ENCODE data around the gene PTGER1. TPM values are rescaled to one million over a fixed set of nuclear protein-coding genes. Genes with fewer than 3 reads are reported as not detected.

Gene PTGER1
- total and polyA plus RNA-seq, 2 donors (not counting 3 experiments of a cell fraction or from before 2014, with no cell fraction given) = 0.21 to 0.40 TPM

DNA sequence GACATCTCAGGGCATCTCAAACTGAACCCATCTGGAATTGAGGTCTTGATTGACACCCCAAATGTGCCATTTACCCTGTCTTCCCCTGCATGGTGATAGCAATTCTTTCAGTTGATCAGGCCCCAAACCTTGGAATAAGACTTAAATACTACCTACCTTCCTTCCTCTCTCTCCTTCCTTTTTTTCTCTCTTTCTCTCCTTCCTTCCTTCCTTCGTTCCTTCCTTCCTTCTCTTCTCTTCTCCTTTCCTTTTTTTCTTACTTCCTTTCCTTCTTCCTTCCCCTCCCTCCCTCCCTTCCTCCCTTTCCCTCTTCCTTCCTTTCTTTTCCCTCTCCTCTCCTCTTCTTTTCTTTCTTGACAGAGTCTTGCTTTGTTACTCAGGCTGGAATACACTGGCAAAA lies 28.1 kb upstream of the PTGER1 start:
- H3K4me2 ChIP-seq (ENCODE audit: insufficient read depth, low read length) = no peak overlapping the region
- no peak overlapping the region for H2AFZ ChIP-seq (ENCODE audit: low read depth, low read length)
- H3K9ac ChIP-seq (replicated peaks; ENCODE audit: extremely low read depth, insufficient read depth, low read length) = no peak overlapping the region
- H3K9me1 ChIP-seq (replicated peaks; ENCODE audit: control insufficient read depth, extremely low read depth, insufficient read depth, low read length) = no peaks in the 10 kb centered on the region
- no peak for DNase-seq (ENCODE audit: low read depth, low spot score)
- dilution Hi-C loops (cut with MboI; ENCODE audit: extremely low pct_ligation_motif_present, low sequenced_read_pairs) (no loop called here), intact Hi-C loops (cut with micrococcal nuclease) (no loop called here)
- TF ChIP-seq, protein P1, sequence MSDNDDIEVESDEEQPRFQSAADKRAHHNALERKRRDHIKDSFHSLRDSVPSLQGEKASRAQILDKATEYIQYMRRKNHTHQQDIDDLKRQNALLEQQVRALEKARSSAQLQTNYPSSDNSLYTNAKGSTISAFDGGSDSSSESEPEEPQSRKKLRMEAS (IDR thresholded peaks at IDR 0.05; ENCODE audit: insufficient read depth, insufficient read length) = no peak
- TF ChIP-seq POLR2A (IDR thresholded peaks at IDR 0.05; ENCODE audit: low read depth, low read length) (no peak), POLR2AphosphoS5 (IDR thresholded peaks at IDR 0.05; ENCODE audit: insufficient read depth, low read depth, low read length) (no peak), EZH2 (IDR thresholded peaks at IDR 0.05; ENCODE audit: borderline replicate concordance, low read depth, low read length, severe bottlenecking) (no peak), JUN (IDR thresholded peaks at IDR 0.05; ENCODE audit: borderline replicate concordance, insufficient read depth, insufficient read length, low read depth) (no peak), FOS (IDR thresholded peaks at IDR 0.05; ENCODE audit: borderline replicate concordance, insufficient read depth, low read length) (no peak), GATA2 (IDR thresholded peaks at IDR 0.05; ENCODE audit: insufficient read depth, insufficient read length, low read depth, low read length) (no peak), MYC (IDR thresholded peaks at IDR 0.05; ENCODE audit: low read depth, low read length) (no peak)
- TF ChIP-seq, protein P2, sequence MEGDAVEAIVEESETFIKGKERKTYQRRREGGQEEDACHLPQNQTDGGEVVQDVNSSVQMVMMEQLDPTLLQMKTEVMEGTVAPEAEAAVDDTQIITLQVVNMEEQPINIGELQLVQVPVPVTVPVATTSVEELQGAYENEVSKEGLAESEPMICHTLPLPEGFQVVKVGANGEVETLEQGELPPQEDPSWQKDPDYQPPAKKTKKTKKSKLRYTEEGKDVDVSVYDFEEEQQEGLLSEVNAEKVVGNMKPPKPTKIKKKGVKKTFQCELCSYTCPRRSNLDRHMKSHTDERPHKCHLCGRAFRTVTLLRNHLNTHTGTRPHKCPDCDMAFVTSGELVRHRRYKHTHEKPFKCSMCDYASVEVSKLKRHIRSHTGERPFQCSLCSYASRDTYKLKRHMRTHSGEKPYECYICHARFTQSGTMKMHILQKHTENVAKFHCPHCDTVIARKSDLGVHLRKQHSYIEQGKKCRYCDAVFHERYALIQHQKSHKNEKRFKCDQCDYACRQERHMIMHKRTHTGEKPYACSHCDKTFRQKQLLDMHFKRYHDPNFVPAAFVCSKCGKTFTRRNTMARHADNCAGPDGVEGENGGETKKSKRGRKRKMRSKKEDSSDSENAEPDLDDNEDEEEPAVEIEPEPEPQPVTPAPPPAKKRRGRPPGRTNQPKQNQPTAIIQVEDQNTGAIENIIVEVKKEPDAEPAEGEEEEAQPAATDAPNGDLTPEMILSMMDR (IDR thresholded peaks at IDR 0.05; ENCODE audit: extremely low read depth in 1 of 2, insufficient read depth in 1 of 2, low read depth in 1 of 2, low read length in 2 of 2) = no peak
- peaks cover 0 to 2% of the 10 kb centered on the region in 2 experiments for H3K27me3 ChIP-seq (ENCODE audit: control insufficient read depth in 2 of 2, insufficient read depth in 2 of 2, low read length in 2 of 2)
- POLR2A ChIA-PET = no interaction called here
- no peaks in the 10 kb centered on the region for H3K36me3 ChIP-seq (ENCODE audit: control insufficient read depth in 2 of 2, extremely low read depth in 1 of 2, insufficient read depth in 2 of 2, low read length in 2 of 2)
- BruUV-seq (replicated peaks) = no TSS peak
- H3K4me3 ChIP-seq (replicated peaks in 1 of 3; ENCODE audit: insufficient read depth in 1 of 3, low read depth in 1 of 3, low read length in 3 of 3) = no peak overlapping the region
- H4K20me1 ChIP-seq (replicated peaks; ENCODE audit: control insufficient read depth, extremely low read depth, insufficient read depth, low read length) = no peaks in the 10 kb centered on the region
- peaks cover 10% of the 10 kb centered on the region for H3K4me1 ChIP-seq (ENCODE audit: control insufficient read depth, extremely low read depth, insufficient read depth, low read length)
- FAIRE-seq = no peak
- H3K79me2 ChIP-seq (ENCODE audit: control insufficient read depth, insufficient read depth, low read length) = no peaks in the 10 kb centered on the region
- CTCF ChIA-PET = interaction anchor here (1.2 to 1.8 kb wide), 3 partner anchors 15 to 183 kb away, joined by 3 to 6 read pairs (median 4); partner anchors contain the start of gene DNAJB1
- no peak overlapping the region for H3K27ac ChIP-seq (ENCODE audit: insufficient read depth, low read depth, low read length)
- H3K9me3 ChIP-seq (replicated peaks; ENCODE audit: control insufficient read depth, insufficient read depth, low read length) = no peaks in the 10 kb centered on the region
